ENCODE measurements around the gene PGA4.

DNA sequence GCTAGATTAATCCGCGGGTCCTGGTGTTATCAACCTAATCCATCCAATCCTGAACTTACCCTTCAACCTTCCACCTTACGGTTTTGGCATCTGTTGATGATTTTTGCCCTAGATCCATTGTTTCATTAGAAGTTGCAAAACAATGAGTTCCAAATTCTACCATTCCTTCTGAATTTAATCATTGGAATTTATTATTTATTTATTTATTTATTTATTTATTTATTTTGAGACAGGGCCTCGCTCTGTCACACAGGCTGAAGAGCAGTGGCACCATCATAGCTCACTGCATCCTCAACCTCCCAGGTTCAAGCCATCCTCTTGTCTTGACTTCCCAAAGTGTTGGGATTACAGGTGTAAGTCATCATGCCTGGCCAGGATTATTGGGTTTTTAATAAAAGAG, 40.7 kb upstream of the PGA4 start:
- TF ChIP-seq SMC3 (IDR thresholded peaks at IDR 0.05; ENCODE audit: low read depth, low read length), result no peak
- TF ChIP-seq, protein P1, sequence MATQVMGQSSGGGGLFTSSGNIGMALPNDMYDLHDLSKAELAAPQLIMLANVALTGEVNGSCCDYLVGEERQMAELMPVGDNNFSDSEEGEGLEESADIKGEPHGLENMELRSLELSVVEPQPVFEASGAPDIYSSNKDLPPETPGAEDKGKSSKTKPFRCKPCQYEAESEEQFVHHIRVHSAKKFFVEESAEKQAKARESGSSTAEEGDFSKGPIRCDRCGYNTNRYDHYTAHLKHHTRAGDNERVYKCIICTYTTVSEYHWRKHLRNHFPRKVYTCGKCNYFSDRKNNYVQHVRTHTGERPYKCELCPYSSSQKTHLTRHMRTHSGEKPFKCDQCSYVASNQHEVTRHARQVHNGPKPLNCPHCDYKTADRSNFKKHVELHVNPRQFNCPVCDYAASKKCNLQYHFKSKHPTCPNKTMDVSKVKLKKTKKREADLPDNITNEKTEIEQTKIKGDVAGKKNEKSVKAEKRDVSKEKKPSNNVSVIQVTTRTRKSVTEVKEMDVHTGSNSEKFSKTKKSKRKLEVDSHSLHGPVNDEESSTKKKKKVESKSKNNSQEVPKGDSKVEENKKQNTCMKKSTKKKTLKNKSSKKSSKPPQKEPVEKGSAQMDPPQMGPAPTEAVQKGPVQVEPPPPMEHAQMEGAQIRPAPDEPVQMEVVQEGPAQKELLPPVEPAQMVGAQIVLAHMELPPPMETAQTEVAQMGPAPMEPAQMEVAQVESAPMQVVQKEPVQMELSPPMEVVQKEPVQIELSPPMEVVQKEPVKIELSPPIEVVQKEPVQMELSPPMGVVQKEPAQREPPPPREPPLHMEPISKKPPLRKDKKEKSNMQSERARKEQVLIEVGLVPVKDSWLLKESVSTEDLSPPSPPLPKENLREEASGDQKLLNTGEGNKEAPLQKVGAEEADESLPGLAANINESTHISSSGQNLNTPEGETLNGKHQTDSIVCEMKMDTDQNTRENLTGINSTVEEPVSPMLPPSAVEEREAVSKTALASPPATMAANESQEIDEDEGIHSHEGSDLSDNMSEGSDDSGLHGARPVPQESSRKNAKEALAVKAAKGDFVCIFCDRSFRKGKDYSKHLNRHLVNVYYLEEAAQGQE (IDR thresholded peaks at IDR 0.05; ENCODE audit: low read depth, low read length), result no peak
